Peyer's patch (tissue), 4 donors: ENCODE results near the gene SRPRA.

Experiments used
- POLR2A ChIP-seq, 2 donors: fragments of 450-650 bp; IDR thresholded peaks; one replicate each; pipeline ENCODE4 v1.5.1; 2017; ENCODE audit warnings: antibody characterized with exemption in 2 of 2, mild to moderate bottlenecking in 2 of 2, moderate library complexity in 2 of 2
- TF ChIP-seq, protein P1 (sequence below), 6 experiments: fragments of 450-650 bp in 4 of 6; fragments of 200-600 bp in 2 of 6; sonication (generic) in 1 of 6; IDR thresholded peaks; one replicate each; pipeline ENCODE4 v1.5.1; 2017 to 2019; ENCODE audit warnings: antibody characterized with exemption in 6 of 6, mild to moderate bottlenecking in 3 of 6, moderate library complexity in 1 of 6

- TF ChIP-seq, protein P1, sequence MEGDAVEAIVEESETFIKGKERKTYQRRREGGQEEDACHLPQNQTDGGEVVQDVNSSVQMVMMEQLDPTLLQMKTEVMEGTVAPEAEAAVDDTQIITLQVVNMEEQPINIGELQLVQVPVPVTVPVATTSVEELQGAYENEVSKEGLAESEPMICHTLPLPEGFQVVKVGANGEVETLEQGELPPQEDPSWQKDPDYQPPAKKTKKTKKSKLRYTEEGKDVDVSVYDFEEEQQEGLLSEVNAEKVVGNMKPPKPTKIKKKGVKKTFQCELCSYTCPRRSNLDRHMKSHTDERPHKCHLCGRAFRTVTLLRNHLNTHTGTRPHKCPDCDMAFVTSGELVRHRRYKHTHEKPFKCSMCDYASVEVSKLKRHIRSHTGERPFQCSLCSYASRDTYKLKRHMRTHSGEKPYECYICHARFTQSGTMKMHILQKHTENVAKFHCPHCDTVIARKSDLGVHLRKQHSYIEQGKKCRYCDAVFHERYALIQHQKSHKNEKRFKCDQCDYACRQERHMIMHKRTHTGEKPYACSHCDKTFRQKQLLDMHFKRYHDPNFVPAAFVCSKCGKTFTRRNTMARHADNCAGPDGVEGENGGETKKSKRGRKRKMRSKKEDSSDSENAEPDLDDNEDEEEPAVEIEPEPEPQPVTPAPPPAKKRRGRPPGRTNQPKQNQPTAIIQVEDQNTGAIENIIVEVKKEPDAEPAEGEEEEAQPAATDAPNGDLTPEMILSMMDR (IDR thresholded peaks at IDR 0.05): no peak
- TF ChIP-seq POLR2A (IDR thresholded peaks at IDR 0.05): no peak
Observed at GRCh38 chr11:126288237-126288636, 19.5 kb upstream of the SRPRA start.
